ENCODE results near the gene TERF2IP. TPM values are rescaled to one million over a fixed set of nuclear protein-coding genes. Genes with fewer than 3 reads are reported as not detected.

The TERF2IP gene
- total and polyA plus RNA-seq, 2 of the 13 experiments (the other 11 are each of a cell fraction or from before 2014, with no cell fraction given) = 26.4 to 50.2 TPM

- peak; percentile 78 for TF ChIP-seq ZBTB4 (CRISPR knock-in tag; IDR thresholded peaks at IDR 0.05; ENCODE audit: borderline replicate concordance)
- 0 out of 2 replicates have a peak, but pooled peaks have one; percentile 28 for TF ChIP-seq TMF1 (CRISPR knock-in tag; IDR thresholded peaks at IDR 0.05; ENCODE audit: low read depth)
- TF ChIP-seq NFKBIZ (CRISPR knock-in tag; IDR thresholded peaks at IDR 0.05) = no peak
- 0 out of 2 replicates have a peak, but pooled peaks have one; percentile 14 for TF ChIP-seq CEBPG (CRISPR knock-in tag; IDR thresholded peaks at IDR 0.05)
- no peak for TF ChIP-seq ZNF318 (CRISPR knock-in tag; IDR thresholded peaks at IDR 0.05)
- TF ChIP-seq ZNF552 (CRISPR knock-in tag; IDR thresholded peaks at IDR 0.05; ENCODE audit: borderline replicate concordance) = no peak
- no peak for TF ChIP-seq WIZ (CRISPR knock-in tag; IDR thresholded peaks at IDR 0.05)
- no peak; the same call in 1 of the 2 replicates for TF ChIP-seq ZKSCAN8 (CRISPR knock-in tag; IDR thresholded peaks at IDR 0.05; ENCODE audit: borderline replicate concordance)
- no peak for TF ChIP-seq JUNB (CRISPR knock-in tag; IDR thresholded peaks at IDR 0.05; ENCODE audit: borderline replicate concordance)
- TF ChIP-seq FOXC1 (CRISPR knock-in tag; IDR thresholded peaks at IDR 0.05; ENCODE audit: borderline replicate concordance) = peak; percentile 94; the same call in 1 of the 2 replicates
- peak; percentile 84; the same call in 1 of the 2 replicates for TF ChIP-seq FOXJ3 (CRISPR knock-in tag; IDR thresholded peaks at IDR 0.05; ENCODE audit: borderline replicate concordance)
- peak; percentile 88 for TF ChIP-seq IRF9 (CRISPR knock-in tag; IDR thresholded peaks at IDR 0.05; ENCODE audit: borderline replicate concordance)
- TF ChIP-seq TAF1 (CRISPR knock-in tag; IDR thresholded peaks at IDR 0.05) = peak; percentile 98
- TF ChIP-seq, protein P1, sequence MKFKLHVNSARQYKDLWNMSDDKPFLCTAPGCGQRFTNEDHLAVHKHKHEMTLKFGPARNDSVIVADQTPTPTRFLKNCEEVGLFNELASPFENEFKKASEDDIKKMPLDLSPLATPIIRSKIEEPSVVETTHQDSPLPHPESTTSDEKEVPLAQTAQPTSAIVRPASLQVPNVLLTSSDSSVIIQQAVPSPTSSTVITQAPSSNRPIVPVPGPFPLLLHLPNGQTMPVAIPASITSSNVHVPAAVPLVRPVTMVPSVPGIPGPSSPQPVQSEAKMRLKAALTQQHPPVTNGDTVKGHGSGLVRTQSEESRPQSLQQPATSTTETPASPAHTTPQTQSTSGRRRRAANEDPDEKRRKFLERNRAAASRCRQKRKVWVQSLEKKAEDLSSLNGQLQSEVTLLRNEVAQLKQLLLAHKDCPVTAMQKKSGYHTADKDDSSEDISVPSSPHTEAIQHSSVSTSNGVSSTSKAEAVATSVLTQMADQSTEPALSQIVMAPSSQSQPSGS (CRISPR knock-in tag; IDR thresholded peaks at IDR 0.05) = peak; percentile 75; the same call in 1 of the 2 replicates
Measured at GRCh38 chr16:75647492-75648264, at the start of gene TERF2IP, which contains the start of gene KARS1 (continued).

Measured in HepG2 (cell line).